HG02938 (cell line): ENCODE results near the gene FGF3.

Experiments
- ATAC-seq: cut with Tn5 transposase; IDR thresholded peaks from one replicate; pipeline ENCODE4 v1.9.1; 2021; ENCODE audit warnings: mild to moderate bottlenecking, moderate library complexity; ENCODE audit not compliant: unreplicated experiment

The FGF3 gene

GRCh38 chr11:69804769-69805508 lies 14.3 kb downstream of the FGF3 start:
- no peak for ATAC-seq

- no peak for ATAC-seq
Observed at GRCh38 chr11:69803604-69804218, 15.5 kb downstream of the FGF3 start.

- no peak for ATAC-seq
Observed at GRCh38 chr11:69803022-69803421, 16.2 kb downstream of the FGF3 start.

GRCh38 chr11:69802590-69802989 lies 16.6 kb downstream of the FGF3 start:
- ATAC-seq = no peak

- no peak for ATAC-seq
Observed at GRCh38 chr11:69801513-69802335, 17.5 kb downstream of the FGF3 start.

GRCh38 chr11:69800278-69800677 lies 18.9 kb downstream of the FGF3 start:
- ATAC-seq = no peak

- ATAC-seq = no peak
Observed at GRCh38 chr11:69799582-69799981, 19.6 kb downstream of the FGF3 start.

- no peak for ATAC-seq
Observed at GRCh38 chr11:69799097-69799496, 20.1 kb downstream of the FGF3 start.

GRCh38 chr11:69797737-69798528 lies 21.3 kb downstream of the FGF3 start:
- ATAC-seq = no peak

- no peak for ATAC-seq
Observed at GRCh38 chr11:69797156-69797555, 22.1 kb downstream of the FGF3 start.

GRCh38 chr11:69796063-69796462 lies 23.2 kb downstream of the FGF3 start:
- ATAC-seq = no peak

GRCh38 chr11:69791276-69792180 lies 27.7 kb downstream of the FGF3 start:
- no peak for ATAC-seq

GRCh38 chr11:69788956-69789355 lies 30.3 kb downstream of the FGF3 start:
- ATAC-seq = no peak

- ATAC-seq = no peak
Observed at GRCh38 chr11:69787906-69788305, 31.3 kb downstream of the FGF3 start.

- no peak for ATAC-seq
Observed at GRCh38 chr11:69787457-69787856, 31.8 kb downstream of the FGF3 start.

- no peak for ATAC-seq
Observed at GRCh38 chr11:69781241-69781640, 38.0 kb downstream of the FGF3 start.

- no peak for ATAC-seq
Observed at GRCh38 chr11:69778373-69778772, 40.8 kb downstream of the FGF3 start.

GRCh38 chr11:69775163-69775755 lies 44.0 kb downstream of the FGF3 start, which contains the start of gene FGF4:
Gene FGF4 (minus strand): TSS chr11:69775341. CDS start chr11:69775084, 257 bp downstream.
- ATAC-seq = no peak

GRCh38 chr11:69774354-69775162 lies 44.7 kb downstream of the FGF3 start:
- no peak for ATAC-seq
